SU-DHL-6 (cell line): Measurements from ENCODE around the gene XPO5.

Source experiments
- H2AFZ ChIP-seq: fragments of 200-600 bp; sonication (generic); 2 replicates; pipeline ENCODE4 v1.6.1; 2014; ENCODE audit warnings: low read depth, mild to moderate bottlenecking, moderate library complexity, mixed read lengths, antibody characterized with exemption, low read length; ENCODE audit not compliant: severe bottlenecking
- H3F3A ChIP-seq: fragments of 200-600 bp; shearing (Covaris generic); 2 replicates; pipeline ENCODE4 v1.6.0; 2016; ENCODE audit warnings: antibody characterized with exemption, mild to moderate bottlenecking; ENCODE audit not compliant: insufficient read depth
- H3K27ac ChIP-seq: fragments of 200-600 bp; sonication (generic); 2 replicates; pipeline ENCODE4 v1.5.1; 2016; ENCODE audit warnings: low read depth, mild to moderate bottlenecking, low read length, moderate library complexity, mixed read lengths
- H3K27me3 ChIP-seq: fragments of 200-600 bp; sonication (generic), shearing (Covaris generic); 2 replicates; pipeline ENCODE4 v1.6.0; 2014; ENCODE audit warnings: mild to moderate bottlenecking, low read length
- H3K36me3 ChIP-seq: fragments of 200-600 bp; sonication (generic); 2 replicates; pipeline ENCODE4 v1.6.1; 2014; ENCODE audit warnings: mild to moderate bottlenecking, low read length, mixed read lengths
- H3K4me2 ChIP-seq: fragments of 300-600, 200-600 bp; shearing (Covaris generic), sonication (generic); 2 replicates; pipeline ENCODE4 v1.6.0; 2014; ENCODE audit warnings: low read length, low read depth, mild to moderate bottlenecking; ENCODE audit not compliant: poor library complexity, severe bottlenecking
- H3K4me3 ChIP-seq: fragments of 200-600 bp; sonication (generic); 2 replicates; pipeline ENCODE4 v1.5.1; 2014; ENCODE audit warnings: antibody characterized with exemption, low read length, mild to moderate bottlenecking, mixed read lengths; ENCODE audit not compliant: insufficient read depth, poor library complexity, severe bottlenecking
- H3K79me2 ChIP-seq: fragments of 200-600 bp; sonication (generic); 2 replicates; pipeline ENCODE4 v1.6.1; 2014; ENCODE audit warnings: mild to moderate bottlenecking, low read length, moderate library complexity; ENCODE audit not compliant: insufficient read depth
- H3K9ac ChIP-seq: fragments of 200-600 bp; sonication (generic); 2 replicates; pipeline ENCODE4 v1.7.0; 2014; ENCODE audit warnings: mild to moderate bottlenecking, low read length
- H3K9me2 ChIP-seq: fragments of 200-600 bp; sonication (generic); replicated peaks from 2 replicates; pipeline ENCODE4 v1.6.1; 2014; ENCODE audit warnings: low read length; ENCODE audit not compliant: insufficient read depth
- H3K9me3 ChIP-seq: fragments of 200-600 bp; sonication (generic); 2 replicates; pipeline ENCODE4 v1.6.1; 2014; ENCODE audit warnings: low read length, mixed read lengths; ENCODE audit not compliant: insufficient read depth
- H4K20me1 ChIP-seq: fragments of 200-600 bp; sonication (generic); 2 replicates; pipeline ENCODE4 v1.6.1; 2014; ENCODE audit warnings: low read depth, mild to moderate bottlenecking, antibody characterized with exemption, low read length, moderate library complexity, mixed read lengths
- EZH2phosphoT487 ChIP-seq: fragments of 200-600 bp; sonication (generic), shearing (Covaris generic); conservative IDR thresholded peaks from 2 replicates; pipeline ENCODE4 v1.6.1; 2018; ENCODE audit warnings: mild to moderate bottlenecking, antibody characterized with exemption, low read length, moderate library complexity, mixed read lengths
- TF ChIP-seq, protein P1 (sequence below): fragments of 200-600 bp; sonication (generic); IDR thresholded peaks from one replicate; pipeline ENCODE4 v1.5.1; 2017; ENCODE audit warnings: antibody characterized with exemption, mild to moderate bottlenecking, low read length, moderate library complexity; ENCODE audit not compliant: insufficient read depth, poor library complexity, severe bottlenecking

Gene XPO5

DNA sequence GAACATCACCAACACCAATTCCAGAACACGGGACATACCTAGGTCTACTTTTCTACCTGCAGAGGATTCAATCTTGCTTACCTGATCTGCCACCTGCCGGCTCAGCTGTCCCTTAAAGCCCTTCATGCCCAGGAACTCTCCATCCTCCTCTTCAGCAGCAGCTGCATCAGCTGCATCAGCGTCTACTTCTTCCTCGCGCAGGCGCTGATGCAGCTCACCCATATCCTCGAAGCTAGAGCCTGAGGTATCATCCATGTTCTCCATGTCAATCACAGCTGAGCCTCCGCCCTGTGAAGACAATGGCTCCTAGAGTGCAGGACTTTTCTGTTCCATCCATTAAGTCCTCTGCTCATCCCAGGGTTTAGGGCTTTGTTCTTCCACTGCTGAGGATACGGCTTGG lies 60.0 kb downstream of the XPO5 start:
- no peaks in the 10 kb centered on the region for H3K27me3 ChIP-seq
- peak overlapping the region; percentile 88 for H3K4me3 ChIP-seq
- peaks cover 13% of the 10 kb centered on the region for H3F3A ChIP-seq
- H3K4me2 ChIP-seq = peak overlapping the region; percentile 62
- no peaks in the 10 kb centered on the region for H3K9me2 ChIP-seq
- H3K27ac ChIP-seq = no peak overlapping the region
- peaks cover 44% of the 10 kb centered on the region for H3K79me2 ChIP-seq
- H3K9me3 ChIP-seq = no peaks in the 10 kb centered on the region
- no peak overlapping the region for H2AFZ ChIP-seq
- TF ChIP-seq, protein P1, sequence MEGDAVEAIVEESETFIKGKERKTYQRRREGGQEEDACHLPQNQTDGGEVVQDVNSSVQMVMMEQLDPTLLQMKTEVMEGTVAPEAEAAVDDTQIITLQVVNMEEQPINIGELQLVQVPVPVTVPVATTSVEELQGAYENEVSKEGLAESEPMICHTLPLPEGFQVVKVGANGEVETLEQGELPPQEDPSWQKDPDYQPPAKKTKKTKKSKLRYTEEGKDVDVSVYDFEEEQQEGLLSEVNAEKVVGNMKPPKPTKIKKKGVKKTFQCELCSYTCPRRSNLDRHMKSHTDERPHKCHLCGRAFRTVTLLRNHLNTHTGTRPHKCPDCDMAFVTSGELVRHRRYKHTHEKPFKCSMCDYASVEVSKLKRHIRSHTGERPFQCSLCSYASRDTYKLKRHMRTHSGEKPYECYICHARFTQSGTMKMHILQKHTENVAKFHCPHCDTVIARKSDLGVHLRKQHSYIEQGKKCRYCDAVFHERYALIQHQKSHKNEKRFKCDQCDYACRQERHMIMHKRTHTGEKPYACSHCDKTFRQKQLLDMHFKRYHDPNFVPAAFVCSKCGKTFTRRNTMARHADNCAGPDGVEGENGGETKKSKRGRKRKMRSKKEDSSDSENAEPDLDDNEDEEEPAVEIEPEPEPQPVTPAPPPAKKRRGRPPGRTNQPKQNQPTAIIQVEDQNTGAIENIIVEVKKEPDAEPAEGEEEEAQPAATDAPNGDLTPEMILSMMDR = no peak
- no peak for TF ChIP-seq EZH2phosphoT487
- peaks cover 17% of the 10 kb centered on the region; the same call in 1 of the 2 replicates for H3K36me3 ChIP-seq
- H3K9ac ChIP-seq = peak overlapping the region; percentile 86
- H4K20me1 ChIP-seq = no peaks in the 10 kb centered on the region

DNA sequence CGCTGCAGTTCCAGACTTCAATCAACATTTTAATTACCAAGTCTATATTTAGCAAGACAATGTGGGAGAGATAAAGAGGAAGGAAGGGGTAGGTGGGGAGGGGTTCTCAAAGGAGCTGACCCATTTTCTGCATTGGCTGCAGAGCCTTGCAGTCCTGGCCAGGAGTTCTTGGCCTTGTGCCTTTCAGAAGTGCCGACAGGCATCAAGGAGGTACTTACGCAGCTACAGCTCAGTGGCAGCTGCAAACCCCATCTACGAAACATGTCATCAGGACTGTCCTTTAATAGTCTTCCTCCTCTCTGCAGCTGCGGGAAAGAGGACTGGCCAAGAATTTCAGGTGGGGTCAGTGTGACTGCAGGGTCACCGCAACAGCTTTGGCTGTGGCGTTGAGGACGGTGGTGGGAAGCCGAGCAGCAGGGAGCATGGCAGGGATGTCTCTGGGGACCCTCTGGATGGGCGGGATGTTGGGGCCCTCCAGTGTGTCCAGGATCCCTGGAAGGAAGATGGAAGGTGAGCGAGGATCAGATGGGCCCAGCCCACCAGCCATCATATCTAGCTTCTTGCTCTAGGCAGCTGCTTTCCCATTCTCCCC lies 63.9 kb downstream of the XPO5 start:
- Histone ChIP-seq H3K9me2 (no peaks in the 10 kb centered on the region), H3K9ac (no peak overlapping the region), H2AFZ (no peak overlapping the region), H3K9me3 (no peaks in the 10 kb centered on the region), H3K4me3 (no peak overlapping the region), H3K27me3 (no peaks in the 10 kb centered on the region), H3K79me2 (peaks cover 16% of the 10 kb centered on the region), H3K27ac (no peak overlapping the region), H3K4me2 (no peak overlapping the region), H4K20me1 (no peaks in the 10 kb centered on the region; the same call in 1 of the 2 replicates), H3F3A (peaks cover 7% of the 10 kb centered on the region), H3K36me3 (no peaks in the 10 kb centered on the region)
- TF ChIP-seq EZH2phosphoT487 = no peak
- TF ChIP-seq, protein P1 = no peak

DNA sequence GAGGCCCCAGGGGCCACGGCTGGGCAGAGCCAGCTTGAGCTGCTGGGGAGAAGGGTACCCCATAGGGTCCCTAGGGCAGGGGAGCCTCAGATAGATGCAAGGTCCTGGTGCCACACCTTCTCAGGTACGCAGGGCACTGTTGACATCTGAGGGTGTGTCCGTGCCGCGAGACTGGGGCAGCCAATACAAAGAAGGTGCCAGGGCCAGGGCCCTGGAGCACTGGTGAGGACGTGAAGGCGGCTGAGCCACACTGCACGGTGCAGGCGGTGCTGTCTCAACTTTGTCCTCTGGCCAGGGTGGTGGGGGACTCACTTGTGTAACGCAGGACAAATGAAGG lies 65.0 kb downstream of the XPO5 start:
- Histone ChIP-seq H3K4me2 (no peak overlapping the region), H3K36me3 (no peaks in the 10 kb centered on the region), H3K79me2 (peaks cover 6% of the 10 kb centered on the region; the same call in 1 of the 2 replicates), H3K27ac (no peak overlapping the region), H3K9me3 (no peaks in the 10 kb centered on the region), H3K4me3 (no peak overlapping the region), H3F3A (peaks cover 7% of the 10 kb centered on the region), H3K27me3 (no peaks in the 10 kb centered on the region), H3K9ac (no peak overlapping the region), H3K9me2 (no peaks in the 10 kb centered on the region), H2AFZ (no peak overlapping the region), H4K20me1 (no peaks in the 10 kb centered on the region; the same call in 1 of the 2 replicates)
- TF ChIP-seq, protein P1 = no peak
- no peak for TF ChIP-seq EZH2phosphoT487
